Colonic mucosa (tissue), 4 donors: ENCODE data around the gene ADPRH. TPM values are rescaled to one million over a fixed set of nuclear protein-coding genes. Genes with fewer than 3 reads are reported as not detected.

Experiments used
- DNase-seq: peaks from one replicate; pipeline ENCODE4 v3.0.0-alpha.2; 2020
- H3K27ac ChIP-seq: fragments of 200-600 bp; one replicate; pipeline ENCODE4 v1.8.0; 2021
- H3K27me3 ChIP-seq: fragments of 200-600 bp; one replicate; pipeline ENCODE4 v1.8.0; 2021
- H3K36me3 ChIP-seq: fragments of 200-600 bp; one replicate; pipeline ENCODE4 v1.8.0; 2021
- H3K4me1 ChIP-seq: fragments of 200-600 bp; one replicate; pipeline ENCODE4 v1.8.0; 2021; ENCODE audit warnings: mild to moderate bottlenecking
- H3K4me3 ChIP-seq: fragments of 200-600 bp; one replicate; pipeline ENCODE4 v1.8.0; 2021
- H3K9ac ChIP-seq, 2 donors: one replicate each; pipeline ENCODE4 v1.7.0; 2013; ENCODE audit warnings: control low read depth in 2 of 2, low read depth in 2 of 2, low read length in 2 of 2
- H3K9me3 ChIP-seq: fragments of 200-600 bp; one replicate; pipeline ENCODE4 v1.8.0; 2021
- CTCF ChIP-seq: fragments of 200-600 bp; IDR thresholded peaks from one replicate; pipeline ENCODE4 v1.8.0; 2022; ENCODE audit warnings: antibody characterized with exemption, mild to moderate bottlenecking
- intact Hi-C: fragments of 100-400 bp; cut with DNase I; formaldehyde crosslinking; loops from one replicate; pipeline ENCODE4 v1.14.1; 2022
- total RNA-seq, 2 donors: library from RNA; stranded (reverse); fragmentation: NEBNext Ultra II Directional in 1 of 2; extraction: Animal tissue kit (Norgen Biotek cat#: 25700) in 1 of 2; gene quantifications; one replicate each; pipeline ENCODE4 v1.2.1, GENCODE V29; 2021
- donor health status: healthy.
- donor health status: DM: no; HTN: no; CAD: no.
- donor health status: DM: no; HTN: no; CAD: no.

Gene ADPRH
- total RNA-seq, 2 donors from 2014 or later, result 2.0 to 3.3 TPM

- Histone ChIP-seq H3K27ac (no peak overlapping the region), H3K9ac (no peak overlapping the region), H3K4me3 (no peak overlapping the region), H3K9me3 (no peaks in the 10 kb centered on the region), H3K27me3 (no peaks in the 10 kb centered on the region), H3K36me3 (no peaks in the 10 kb centered on the region), H3K4me1 (no peaks in the 10 kb centered on the region)
- intact Hi-C loops, result no loop called here
- no peak for TF ChIP-seq CTCF
- DNase-seq, result no peak
These were observed 23.4 kb downstream of the ADPRH start for GRCh38 chr3:119602676-119603075.

DNA sequence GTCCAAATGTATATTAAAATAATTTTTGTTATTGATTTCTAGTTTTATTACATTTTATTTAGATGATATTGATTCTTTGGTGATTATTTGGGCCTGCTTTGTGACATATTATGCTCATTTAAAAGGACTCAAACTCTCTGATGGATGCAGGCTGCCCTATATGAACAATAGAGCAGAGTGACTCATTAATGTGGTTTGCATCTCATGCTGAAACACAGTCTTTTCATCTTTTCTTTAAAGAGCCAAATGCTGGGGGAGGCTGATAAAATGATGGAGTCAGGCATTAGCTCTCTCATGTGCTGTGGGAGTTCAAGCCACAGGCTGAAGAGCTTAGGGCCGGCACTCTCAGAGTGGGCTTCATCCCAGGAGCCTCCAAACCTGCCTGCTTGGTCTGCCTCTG is 25.6 kb downstream of the ADPRH start:
- TF ChIP-seq CTCF, result no peak
- DNase-seq, result no peak
- intact Hi-C loops, result no loop called here
- no peak overlapping the region for H3K27ac ChIP-seq
- H3K9me3 ChIP-seq, result no peaks in the 10 kb centered on the region
- H3K4me1 ChIP-seq, result no peaks in the 10 kb centered on the region
- H3K4me3 ChIP-seq, result no peak overlapping the region
- H3K9ac ChIP-seq, result no peak overlapping the region
- H3K27me3 ChIP-seq, result no peaks in the 10 kb centered on the region
- no peaks in the 10 kb centered on the region for H3K36me3 ChIP-seq

DNA sequence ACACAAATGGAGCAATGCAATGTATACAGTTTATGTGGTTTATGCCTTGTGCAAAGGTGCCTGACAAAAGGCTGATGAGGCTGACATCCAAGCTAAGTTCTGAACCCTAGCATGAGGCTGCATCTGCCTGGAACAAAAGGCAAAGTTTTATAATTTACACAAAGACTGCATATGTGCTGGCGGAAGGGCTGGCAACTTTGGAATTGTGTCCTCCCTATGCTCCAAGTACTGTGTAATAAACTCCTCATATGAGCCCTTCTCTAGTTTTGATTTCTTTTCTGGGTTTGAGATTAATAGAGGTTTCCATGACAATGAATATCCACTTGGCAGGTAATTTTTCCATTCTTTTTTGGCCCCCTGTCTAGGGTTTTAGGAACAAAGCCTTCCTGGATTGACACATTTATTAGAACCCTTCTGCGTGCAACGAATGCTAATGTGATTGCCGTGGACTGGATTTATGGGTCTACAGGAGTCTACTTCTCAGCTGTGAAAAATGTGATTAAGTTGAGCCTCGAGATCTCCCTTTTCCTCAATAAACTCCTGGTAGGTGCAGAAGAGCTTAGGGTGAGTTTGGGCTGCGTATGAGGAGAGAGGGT is 29.2 kb downstream of the ADPRH start:
- H3K4me1 ChIP-seq, result no peaks in the 10 kb centered on the region
- TF ChIP-seq CTCF, result no peak
- no peaks in the 10 kb centered on the region for H3K36me3 ChIP-seq
- H3K27ac ChIP-seq, result no peak overlapping the region
- H3K4me3 ChIP-seq, result no peak overlapping the region
- H3K27me3 ChIP-seq, result no peaks in the 10 kb centered on the region
- no peaks in the 10 kb centered on the region for H3K9me3 ChIP-seq
- no peak overlapping the region for H3K9ac ChIP-seq
- intact Hi-C loops, result no loop called here
- DNase-seq, result no peak

DNA sequence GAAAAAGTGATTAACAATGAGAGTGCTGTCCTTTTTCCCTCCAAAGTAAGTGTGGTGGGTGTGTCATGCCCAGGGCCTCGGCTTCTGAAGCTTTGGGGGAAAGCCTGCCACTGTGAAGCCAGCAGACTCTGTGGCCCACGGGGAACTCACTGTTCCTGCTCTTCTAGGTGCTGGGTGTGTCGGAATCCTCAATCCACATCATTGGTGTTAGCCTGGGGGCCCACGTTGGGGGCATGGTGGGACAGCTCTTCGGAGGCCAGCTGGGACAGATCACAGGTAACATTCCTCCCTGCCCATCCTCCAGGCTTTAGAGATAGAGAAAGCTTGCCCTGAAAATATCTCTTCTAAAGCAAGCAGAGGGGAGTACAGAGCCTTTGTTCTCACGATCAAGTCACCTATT is 30.0 kb downstream of the ADPRH start:
- Histone ChIP-seq H3K9me3 (no peaks in the 10 kb centered on the region), H3K4me1 (no peaks in the 10 kb centered on the region), H3K36me3 (no peaks in the 10 kb centered on the region), H3K27me3 (no peaks in the 10 kb centered on the region), H3K27ac (no peak overlapping the region), H3K4me3 (no peak overlapping the region), H3K9ac (no peak overlapping the region)
- TF ChIP-seq CTCF, result no peak
- DNase-seq, result no peak
- intact Hi-C loops, result no loop called here

DNA sequence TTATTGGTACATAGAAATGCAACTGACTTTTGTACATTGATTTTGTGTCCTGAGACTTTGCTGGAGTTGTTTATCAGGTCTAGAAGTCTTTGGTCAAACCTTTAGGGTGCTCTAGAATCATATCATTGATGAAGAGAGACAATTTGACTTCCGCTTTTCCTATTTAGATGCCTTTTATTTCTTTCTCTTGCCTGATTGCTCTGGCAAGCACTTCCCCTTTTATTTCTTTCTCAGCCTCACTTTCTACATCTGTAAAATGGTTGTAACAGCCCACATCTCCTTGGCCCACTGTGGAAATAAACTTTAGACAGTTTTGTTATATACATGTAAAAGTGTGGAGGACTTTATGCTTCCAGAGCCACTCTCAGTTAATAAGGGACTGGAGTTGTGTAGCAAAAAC is 32.4 kb downstream of the ADPRH start:
- Histone ChIP-seq H3K36me3 (no peaks in the 10 kb centered on the region), H3K9me3 (no peaks in the 10 kb centered on the region), H3K27me3 (no peaks in the 10 kb centered on the region), H3K9ac (no peak overlapping the region), H3K4me1 (no peaks in the 10 kb centered on the region), H3K4me3 (no peak overlapping the region), H3K27ac (no peak overlapping the region)
- TF ChIP-seq CTCF, result no peak
- no peak for DNase-seq
- intact Hi-C loops, result no loop called here
